PFSK-1 (cell line): Measurements from ENCODE around the gene ATP10A.

Experiments
- POLR2AphosphoS5 ChIP-seq: IDR thresholded peaks from 2 replicates; pipeline ENCODE4 v1.6.1; 2012; ENCODE audit warnings: low read depth, mild to moderate bottlenecking, control low read depth, low read length, moderate library complexity
- REST ChIP-seq, 2 experiments: IDR thresholded peaks; 2 replicates each; pipeline versions ENCODE4 v1.6.1 to v1.8.0; 2011 to 2012; ENCODE audit warnings: low read depth in 2 of 2, low read length in 2 of 2, control low read depth in 1 of 2, inconsistent platforms in 1 of 2, mild to moderate bottlenecking in 1 of 2, moderate library complexity in 1 of 2; ENCODE audit not compliant: insufficient read depth in 1 of 2
- SIN3A ChIP-seq: IDR thresholded peaks from 2 replicates; pipeline ENCODE4 v1.6.1; 2012; ENCODE audit warnings: mild to moderate bottlenecking, low read length, moderate library complexity, borderline replicate concordance; ENCODE audit not compliant: insufficient read depth
- TAF1 ChIP-seq: IDR thresholded peaks from 2 replicates; pipeline ENCODE4 v1.6.1; 2012; ENCODE audit warnings: low read length, control low read depth, borderline replicate concordance; ENCODE audit not compliant: insufficient read depth

GRCh38 chr15:25829073-25829472 lies 34.1 kb downstream of the ATP10A start:
- TF ChIP-seq REST (IDR thresholded peaks at IDR 0.05; ENCODE audit: insufficient read depth in 1 of 2, low read depth in 2 of 2, low read length in 2 of 2) = no peak
- no peak for TF ChIP-seq POLR2AphosphoS5
- no peak for TF ChIP-seq TAF1
- TF ChIP-seq SIN3A = no peak
